HG02642 (cell line): ENCODE data around the gene STK39.

Experiments used
- ATAC-seq: cut with Tn5 transposase; IDR thresholded peaks from one replicate; pipeline ENCODE4 v1.9.1; 2021; ENCODE audit warnings: mild to moderate bottlenecking; ENCODE audit not compliant: unreplicated experiment, poor library complexity

STK39 gene

GRCh38 chr2:168165985-168166901 lies 81.2 kb downstream of the STK39 start:
- ATAC-seq, result no peak

GRCh38 chr2:168165397-168165796 lies 82.0 kb downstream of the STK39 start:
- no peak for ATAC-seq

GRCh38 chr2:168160897-168161296 lies 86.5 kb downstream of the STK39 start:
- ATAC-seq, result no peak

GRCh38 chr2:168159754-168160585 lies 87.4 kb downstream of the STK39 start:
- no peak for ATAC-seq

GRCh38 chr2:168158586-168158985 lies 88.8 kb downstream of the STK39 start:
- ATAC-seq, result no peak

GRCh38 chr2:168157926-168158325 lies 89.5 kb downstream of the STK39 start:
- no peak for ATAC-seq

GRCh38 chr2:168157070-168157469 lies 90.3 kb downstream of the STK39 start:
- ATAC-seq, result no peak

GRCh38 chr2:168156661-168157060 lies 90.7 kb downstream of the STK39 start:
- ATAC-seq, result no peak

- no peak for ATAC-seq
These were observed 91.7 kb downstream of the STK39 start for GRCh38 chr2:168155680-168156079.

GRCh38 chr2:168155046-168155445 lies 92.3 kb downstream of the STK39 start:
- ATAC-seq, result no peak

- no peak for ATAC-seq
These were observed 94.4 kb downstream of the STK39 start for GRCh38 chr2:168152902-168153530.

GRCh38 chr2:168149986-168150385 lies 97.4 kb downstream of the STK39 start:
- no peak for ATAC-seq

- ATAC-seq, result no peak
These were observed 98.0 kb downstream of the STK39 start for GRCh38 chr2:168149150-168149974.

GRCh38 chr2:168147830-168148794 lies 99.3 kb downstream of the STK39 start:
- ATAC-seq, result no peak

- ATAC-seq, result no peak
These were observed 100.2 kb downstream of the STK39 start for GRCh38 chr2:168146892-168147810.

- no peak for ATAC-seq
These were observed 101.7 kb downstream of the STK39 start for GRCh38 chr2:168145426-168146310.

- ATAC-seq, result no peak
These were observed 102.4 kb downstream of the STK39 start for GRCh38 chr2:168145011-168145410.
